HG02973 (cell line): Measurements from ENCODE around the gene MATN1.

Experiments
- ATAC-seq: cut with Tn5 transposase; IDR thresholded peaks from one replicate; pipeline ENCODE4 v1.9.1; 2021; ENCODE audit warnings: moderate library complexity; ENCODE audit not compliant: unreplicated experiment

MATN1 gene

GRCh38 chr1:30758121-30758688 is 34.8 kb upstream of the MATN1 start:
- no peak for ATAC-seq

DNA sequence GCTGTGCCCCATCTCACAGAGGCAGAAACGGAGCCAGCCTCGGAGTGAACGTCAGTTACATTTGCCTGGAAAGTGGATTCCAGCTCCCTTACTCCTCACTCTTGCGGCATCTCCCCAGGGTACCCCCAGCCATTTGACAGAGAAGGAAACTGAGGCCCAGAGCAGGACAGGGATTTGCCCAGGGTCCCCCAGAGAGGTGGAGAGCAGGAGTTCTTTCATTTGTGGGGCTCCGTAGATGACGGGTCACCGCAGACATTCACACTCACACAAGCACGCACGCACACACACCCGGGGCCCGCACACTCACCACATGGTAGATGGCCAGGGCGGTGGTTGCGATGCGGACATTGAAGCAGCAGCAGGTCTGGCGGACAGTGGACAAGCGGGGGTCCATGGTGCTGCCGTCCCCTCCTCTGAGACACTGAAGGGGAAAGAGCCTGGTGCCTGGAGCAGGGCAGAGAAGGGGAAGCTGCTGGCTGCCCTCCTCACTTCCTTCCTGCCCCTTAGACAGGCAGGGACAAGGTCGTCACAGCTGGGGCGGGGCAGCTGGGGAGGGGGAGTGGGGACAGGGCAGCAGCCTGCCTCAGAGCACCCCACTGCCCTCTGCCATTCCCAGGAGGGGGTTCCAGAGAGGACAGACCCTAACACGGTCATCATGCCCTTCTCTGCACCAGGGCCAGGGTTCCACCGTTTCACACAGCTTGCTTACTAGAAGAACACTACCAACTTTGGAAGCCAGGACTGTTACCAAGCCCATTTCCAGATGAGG is 34.2 kb upstream of the MATN1 start, which contains the start of gene LAPTM5:
Gene LAPTM5 (minus strand): TSS at position 423 of the 769 bp plus-strand sequence. CDS start 29 bp downstream, at position 394.
- ATAC-seq: no peak

GRCh38 chr1:30756545-30757351 is 33.4 kb upstream of the MATN1 start:
- no peak for ATAC-seq

DNA sequence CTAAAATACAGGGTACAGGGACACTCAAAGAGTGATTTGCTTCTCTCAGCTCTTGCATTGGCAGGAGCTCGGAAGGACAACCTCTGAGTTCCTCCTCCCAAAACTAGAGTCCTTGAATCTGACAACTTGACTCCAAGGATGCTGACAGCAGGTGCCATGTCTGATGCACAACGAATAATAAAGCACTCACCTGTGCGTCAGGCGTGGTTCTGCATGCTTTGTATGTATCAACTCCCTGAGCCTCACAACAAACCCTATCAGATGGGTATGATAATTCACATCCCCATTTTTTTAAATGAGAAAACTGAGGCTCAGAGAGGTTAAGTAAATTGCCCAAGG is 32.8 kb upstream of the MATN1 start:
- ATAC-seq: no peak

DNA sequence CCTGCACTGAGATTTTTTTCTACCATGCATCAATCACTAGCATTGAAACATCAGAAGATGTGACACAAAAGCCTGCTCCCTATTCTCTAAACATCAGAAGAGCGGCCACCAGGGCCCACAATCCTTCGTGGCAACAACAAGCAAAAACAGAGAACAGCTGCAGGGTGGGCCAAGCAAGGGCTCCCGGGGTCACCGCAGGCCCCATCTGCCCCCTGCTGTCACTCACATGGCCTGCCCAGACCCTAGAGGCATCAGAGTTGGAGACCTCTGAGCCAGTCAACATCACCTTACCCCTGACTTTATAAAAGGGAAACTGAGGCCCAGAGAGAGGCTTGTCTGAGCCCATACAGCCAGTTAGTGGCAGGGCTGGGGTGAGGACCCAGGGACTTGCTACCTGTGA is 32.4 kb upstream of the MATN1 start:
- no peak for ATAC-seq

- ATAC-seq: no peak
Observed at GRCh38 chr1:30755334-30755733, 31.9 kb upstream of the MATN1 start.

DNA sequence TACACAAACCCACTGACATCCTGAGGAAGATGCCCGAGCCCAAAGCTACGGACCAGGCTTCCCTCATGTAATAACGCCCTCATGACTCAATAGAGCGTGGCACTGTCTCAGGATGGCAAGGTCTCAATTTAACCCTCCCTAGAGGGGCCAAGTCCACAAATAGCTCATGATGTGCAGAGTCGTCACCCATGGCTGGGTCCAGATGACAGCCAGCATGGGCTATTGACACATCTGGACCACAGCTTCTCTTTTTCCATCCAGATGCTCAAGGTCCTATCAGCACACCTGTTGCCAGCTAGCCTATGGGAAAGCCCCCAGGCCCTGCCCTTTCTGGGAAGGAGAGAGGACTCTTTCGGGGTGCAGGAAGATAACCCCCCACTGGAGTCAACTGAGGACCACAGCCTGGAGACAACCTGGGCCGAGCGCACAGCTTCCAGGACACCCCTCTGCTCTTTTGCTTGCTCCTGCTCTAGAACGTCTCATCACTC is 31.3 kb upstream of the MATN1 start:
- peak; percentile 40 for ATAC-seq

DNA sequence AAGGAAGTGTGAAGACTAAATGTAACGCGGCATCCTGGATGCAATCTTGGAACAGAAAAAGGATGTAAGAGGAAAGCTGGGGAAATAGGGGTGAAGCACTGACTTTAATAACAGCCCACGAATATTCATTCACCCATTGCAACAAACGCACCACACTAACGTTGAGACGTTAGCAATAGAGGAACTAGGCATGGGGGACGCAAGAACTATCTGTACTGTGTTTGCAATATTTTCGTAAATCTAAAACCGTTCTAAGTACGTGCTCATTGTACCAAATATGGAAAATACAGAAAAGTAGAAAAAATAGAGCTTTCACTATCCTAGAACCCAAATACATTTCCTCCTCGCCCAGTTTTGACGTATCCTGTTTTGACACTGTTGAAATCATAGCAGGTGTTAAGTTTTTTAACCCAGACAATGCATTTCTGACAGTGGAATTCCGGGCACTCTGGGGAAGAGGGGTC is 30.3 kb upstream of the MATN1 start:
- ATAC-seq: no peak

- no peak for ATAC-seq
Observed at GRCh38 chr1:30753118-30753517, 29.7 kb upstream of the MATN1 start.

GRCh38 chr1:30752651-30752908 is 29.2 kb upstream of the MATN1 start:
- ATAC-seq: no peak

DNA sequence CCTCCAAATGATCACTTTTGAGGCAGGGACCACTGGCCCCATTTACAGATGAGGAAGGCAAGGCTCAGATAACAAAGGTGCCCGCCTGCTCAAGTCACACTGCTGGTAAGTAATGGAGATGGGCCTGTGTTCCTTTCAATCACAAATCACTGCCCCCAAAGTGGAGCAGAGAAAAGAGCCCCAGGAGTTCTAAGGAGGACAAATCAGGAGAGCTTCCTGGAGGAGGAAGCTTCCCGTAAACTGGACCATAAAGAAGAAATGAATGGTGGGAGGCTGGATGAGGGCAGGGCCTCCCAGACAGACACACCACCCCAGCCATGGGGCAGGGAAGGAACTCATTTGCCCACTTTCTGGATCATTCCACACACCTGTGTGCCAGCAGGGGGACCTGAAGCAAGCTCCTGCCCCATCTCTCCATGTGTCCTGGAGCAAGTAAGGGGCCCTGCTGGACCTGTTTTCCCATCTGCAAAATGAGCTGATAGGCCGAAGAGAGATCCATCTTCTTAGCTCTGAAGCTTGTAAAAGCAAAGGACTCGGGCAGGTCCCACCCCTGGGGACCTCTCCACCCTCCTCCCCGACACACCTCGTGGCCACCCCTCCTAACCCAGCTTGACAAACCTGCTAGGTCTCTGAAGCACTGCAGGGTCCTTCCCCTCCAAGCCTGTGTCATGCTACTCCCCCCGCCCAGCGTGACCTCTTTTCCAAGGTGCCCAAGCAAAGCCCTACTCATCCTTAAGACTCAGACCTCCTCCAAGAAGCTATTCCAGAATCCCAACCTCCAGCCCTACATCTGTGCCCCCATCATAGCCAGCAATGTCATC is 28.7 kb upstream of the MATN1 start:
- no peak for ATAC-seq

- no peak for ATAC-seq
Observed at GRCh38 chr1:30750731-30751291, 27.4 kb upstream of the MATN1 start.

DNA sequence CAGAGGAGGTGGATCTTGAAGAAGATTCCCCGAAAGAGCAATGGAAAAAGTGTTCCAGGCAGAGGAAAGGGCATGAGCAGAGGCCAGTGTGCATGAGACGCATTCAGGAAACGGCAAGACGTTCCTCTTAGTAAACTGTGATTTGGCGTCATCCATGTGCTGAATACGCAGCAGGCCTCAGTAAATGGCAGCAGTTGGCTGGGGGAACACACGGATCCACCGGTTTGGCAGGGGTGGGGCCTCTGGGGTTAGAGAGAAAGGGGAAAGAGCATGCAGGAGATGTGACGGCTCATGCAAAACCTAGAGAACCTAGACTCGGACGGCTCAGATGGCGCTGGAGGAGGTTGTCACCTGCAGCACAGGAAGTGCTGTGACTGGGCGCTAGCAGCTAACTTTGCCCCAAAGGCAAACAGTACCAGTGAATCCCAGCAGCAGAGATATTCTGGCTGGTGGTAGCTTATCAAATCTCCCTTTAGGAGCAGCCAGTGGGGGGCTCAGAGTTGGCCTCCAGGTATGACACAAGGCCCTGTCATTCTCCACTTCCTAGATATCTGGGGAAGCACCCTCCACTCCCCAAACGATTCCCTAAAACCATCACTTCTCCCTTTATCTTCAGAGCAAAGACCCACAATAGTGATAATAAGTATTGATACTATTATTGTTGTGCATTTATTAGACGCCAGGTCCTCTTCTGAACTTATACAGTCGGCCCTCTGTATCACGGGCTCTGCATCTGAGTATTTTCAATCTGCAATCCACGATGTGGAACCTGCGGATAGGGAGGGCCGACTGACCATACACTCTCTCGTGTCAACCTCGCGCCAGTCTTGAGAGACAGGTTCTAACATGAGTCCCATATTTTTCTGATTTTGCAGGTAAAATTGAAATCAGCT is 26.6 kb upstream of the MATN1 start:
- ATAC-seq: no peak

- no peak for ATAC-seq
Observed at GRCh38 chr1:30748699-30749401, 25.5 kb upstream of the MATN1 start.

GRCh38 chr1:30748098-30748698 is 24.8 kb upstream of the MATN1 start:
- no peak for ATAC-seq

- ATAC-seq: no peak
Observed at GRCh38 chr1:30747033-30748008, 23.9 kb upstream of the MATN1 start.

DNA sequence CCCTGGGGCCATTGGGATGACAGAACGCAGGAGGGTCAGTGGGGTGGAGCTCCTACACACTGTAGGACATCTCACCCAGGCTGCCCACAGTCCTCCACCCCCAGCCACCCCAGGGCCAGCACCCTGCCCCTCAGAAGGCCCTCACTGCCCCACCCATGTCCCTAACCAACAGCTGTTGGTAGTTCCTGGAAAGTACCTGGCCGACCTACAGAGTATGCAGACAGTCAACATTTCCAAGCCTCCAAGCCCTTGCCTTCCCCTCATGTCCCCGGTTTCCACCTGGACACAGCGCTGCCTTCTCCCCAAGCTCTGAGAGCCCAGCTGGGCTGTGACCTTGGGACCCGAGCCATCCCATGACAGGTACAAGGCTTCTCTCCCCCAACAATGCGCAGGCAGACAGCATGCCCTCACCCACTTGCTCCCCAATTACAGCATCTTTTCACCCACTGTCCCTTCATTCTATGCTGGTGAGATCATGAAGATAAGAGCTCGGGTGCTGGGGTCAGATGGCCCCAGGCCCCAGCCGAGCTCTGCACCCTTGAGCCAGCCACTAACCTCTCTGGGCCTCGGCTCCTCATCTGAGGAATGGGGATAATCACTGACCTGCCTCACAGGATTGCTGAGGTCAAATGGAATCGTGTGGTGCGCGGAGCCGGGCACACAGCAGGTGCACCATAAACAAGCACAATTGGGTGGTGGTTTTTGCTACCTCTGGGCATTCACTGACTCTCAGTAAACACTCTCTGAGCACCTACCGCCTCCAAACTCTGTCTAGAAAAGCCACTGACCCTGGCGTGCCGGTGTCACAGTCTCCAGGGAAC is 23.0 kb upstream of the MATN1 start:
- ATAC-seq: no peak
